T47D (cell line): ENCODE data around the gene MALRD1.

Experiments
- DNase-seq, 2 experiments: peaks; one replicate each; pipeline versions ENCODE4 v3.0.0 to v3.0.0-alpha.2; 2011 to 2012; ENCODE audit warnings: low read depth in 1 of 2, low spot score in 1 of 2
- JUND ChIP-seq: IDR thresholded peaks from 2 replicates; pipeline ENCODE4 v1.6.1; 2012; ENCODE audit warnings: low read depth
- in situ Hi-C: cut with HindIII; loops from 2 replicates; pipeline ENCODE4 v1.10.0; 2016; ENCODE audit warnings: low sequenced_read_pairs, low pct_unique_long_range_greater_than_20kb

Gene MALRD1

GRCh38 chr10:19049567-19049966, 966 bp downstream of the MALRD1 start:
- no peak for TF ChIP-seq JUND
- in situ Hi-C loops: no loop called here
- no peak for DNase-seq

DNA sequence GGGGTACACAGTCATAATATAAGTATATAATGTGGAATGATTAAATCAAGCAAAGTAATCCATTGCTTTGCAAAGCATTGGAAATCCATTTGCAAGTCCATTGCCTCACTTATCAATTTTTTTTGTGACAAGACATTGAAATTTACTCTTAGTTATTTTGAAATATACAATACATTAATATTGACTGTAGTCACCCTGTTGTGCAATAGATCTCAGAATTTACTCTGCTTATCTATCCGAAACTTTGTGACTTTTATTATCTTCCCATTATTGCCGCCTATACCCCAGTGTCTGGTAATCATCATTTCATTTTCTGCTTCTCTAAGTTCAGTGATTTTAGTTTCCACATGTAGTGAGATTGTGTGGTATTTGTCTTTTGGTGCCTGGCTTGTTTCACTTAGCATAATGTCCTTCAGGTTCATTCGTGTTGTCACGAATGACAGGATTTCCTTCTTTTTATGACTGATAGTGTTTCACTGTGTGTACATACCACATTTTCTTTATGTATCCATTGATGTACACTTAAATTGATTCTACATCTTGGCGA, 5.8 kb downstream of the MALRD1 start:
- in situ Hi-C loops: no loop called here
- no peak for TF ChIP-seq JUND
- DNase-seq: no peak

GRCh38 chr10:19058046-19058445, 9.4 kb downstream of the MALRD1 start:
- no peak for TF ChIP-seq JUND
- no peak for DNase-seq
- in situ Hi-C loops: no loop called here

GRCh38 chr10:19063986-19064385, 15.4 kb downstream of the MALRD1 start:
- in situ Hi-C loops: no loop called here
- no peak for TF ChIP-seq JUND
- no peak for DNase-seq

GRCh38 chr10:19071946-19072345, 23.3 kb downstream of the MALRD1 start:
- no peak for TF ChIP-seq JUND
- no peak for DNase-seq

DNA sequence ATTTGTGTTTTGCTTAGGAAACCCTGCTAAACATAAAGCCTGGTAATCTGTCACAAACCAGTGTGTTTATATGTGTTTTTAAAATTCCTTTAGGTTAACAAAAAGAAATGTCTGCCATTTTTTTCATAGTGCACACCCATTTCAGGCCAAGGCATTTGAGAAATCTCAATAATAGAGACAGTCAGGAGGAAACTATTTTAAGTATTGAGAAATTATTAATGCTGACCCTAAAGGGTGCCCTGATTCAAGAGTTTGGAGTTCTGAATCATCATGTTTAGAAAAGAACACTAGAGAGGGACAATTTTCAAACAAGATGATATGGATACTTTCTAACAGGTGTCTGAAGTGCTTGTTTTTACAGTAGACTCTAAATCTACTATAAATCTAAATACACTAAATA, 28.7 kb downstream of the MALRD1 start:
- no peak for DNase-seq
- in situ Hi-C loops: no loop called here
- TF ChIP-seq JUND: no peak

More at GRCh38 chr10:19071946-19072345, 23.3 kb downstream of the MALRD1 start:
- in situ Hi-C loops: no loop called here

GRCh38 chr10:19096501-19097073, 48.0 kb downstream of the MALRD1 start:
- no peak for TF ChIP-seq JUND
- DNase-seq: no peak
- in situ Hi-C loops: no loop called here

GRCh38 chr10:19097151-19097550, 48.5 kb downstream of the MALRD1 start:
- DNase-seq: no peak
- in situ Hi-C loops: no loop called here
- TF ChIP-seq JUND: no peak

DNA sequence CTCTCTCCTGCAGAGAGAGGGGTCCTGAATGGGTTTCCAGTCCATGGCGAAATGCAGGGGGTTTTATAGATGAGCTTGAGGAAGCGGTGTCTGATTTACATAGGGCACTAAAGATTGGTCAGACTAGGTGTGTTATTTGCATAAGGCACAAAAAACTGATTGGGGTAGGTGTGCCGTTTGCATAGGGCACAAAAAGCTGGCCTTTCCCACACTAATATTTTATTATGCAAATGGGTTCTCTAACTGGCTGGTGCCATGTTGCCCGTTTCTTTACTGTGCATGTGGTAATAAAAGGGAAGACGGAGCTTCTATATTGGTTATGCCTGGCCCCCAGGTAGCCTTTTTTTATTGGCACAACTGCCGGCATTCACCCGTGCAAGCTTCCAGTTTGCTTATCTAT, 50.2 kb downstream of the MALRD1 start:
- no peak for DNase-seq
- in situ Hi-C loops: no loop called here
- TF ChIP-seq JUND: no peak

GRCh38 chr10:19107406-19107805, 58.8 kb downstream of the MALRD1 start:
- in situ Hi-C loops: no loop called here
- no peak for DNase-seq
- TF ChIP-seq JUND: no peak

GRCh38 chr10:19111501-19112267, 63.1 kb downstream of the MALRD1 start:
- no peak for TF ChIP-seq JUND
- no peak for DNase-seq
- in situ Hi-C loops: no loop called here

DNA sequence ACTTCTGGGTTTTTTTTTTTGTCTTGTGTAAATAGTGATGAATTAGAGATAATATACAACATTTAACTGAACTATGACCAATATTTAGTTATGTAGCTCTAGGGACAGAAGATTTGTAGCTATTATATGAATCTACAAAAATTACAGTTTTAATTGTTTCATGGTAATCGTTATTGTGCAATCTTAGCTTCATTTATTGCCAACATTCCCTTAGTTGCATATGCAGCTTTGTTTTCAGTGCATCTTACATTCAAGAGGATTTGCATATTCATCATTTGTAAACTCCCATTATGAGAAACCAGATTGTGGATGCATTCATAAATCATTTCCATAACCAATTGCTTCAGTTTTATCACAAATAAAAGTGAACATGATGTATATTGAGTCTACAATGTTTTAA, 68.8 kb downstream of the MALRD1 start:
- in situ Hi-C loops: no loop called here
- TF ChIP-seq JUND: no peak
- DNase-seq: no peak

GRCh38 chr10:19119191-19119590, 70.6 kb downstream of the MALRD1 start:
- TF ChIP-seq JUND: no peak
- DNase-seq: no peak
- in situ Hi-C loops: no loop called here
